OCI-LY7 (cell line): ENCODE measurements around the gene TPCN1. TPM values are rescaled to one million over a fixed set of nuclear protein-coding genes. Genes with fewer than 3 reads are reported as not detected.

Experiments
- BruUV-seq: library from RNA; stranded (reverse); fragments of 400-500 nt; replicated peaks from 2 replicates; lab custom pipeline; 2021; lab: Mats Ljungman, UMichigan
- CTCF ChIA-PET: fragments of 300-600 bp; sonication (Branson Sonifier 250); formaldehyde crosslinking; loops from one replicate; lab custom pipeline; 2022; ENCODE audit warnings: antibody characterized with exemption; ENCODE audit not compliant: unreplicated experiment; lab: Charles Lee
- POLR2A ChIA-PET: fragments of 300-600 bp; sonication (Branson Sonifier 250); formaldehyde crosslinking; loops from one replicate; lab custom pipeline; 2022; ENCODE audit warnings: antibody characterized with exemption; lab: Charles Lee
- DNase-seq: peaks from one replicate; pipeline ENCODE4 v3.0.0-alpha.2; 2015; ENCODE audit warnings: low spot score
- H2AFZ ChIP-seq: fragments of 200-600 bp; sonication (generic), shearing (Covaris generic); 2 replicates; pipeline ENCODE4 v1.6.1; 2014; ENCODE audit warnings: mild to moderate bottlenecking, antibody characterized with exemption, low read length, moderate library complexity
- H3K27ac ChIP-seq: fragments of 200-600 bp; sonication (generic); 2 replicates; pipeline ENCODE4 v1.5.1; 2014; ENCODE audit warnings: mixed run types, low read depth, mild to moderate bottlenecking, moderate library complexity, low read length, inconsistent platforms; ENCODE audit not compliant: poor library complexity, severe bottlenecking
- H3K36me3 ChIP-seq: fragments of 200-600 bp; sonication (generic); 2 replicates; pipeline ENCODE4 v1.6.1; 2014; ENCODE audit warnings: mild to moderate bottlenecking, antibody characterized with exemption, low read length, moderate library complexity, mixed read lengths; ENCODE audit not compliant: insufficient read depth
- H3K4me1 ChIP-seq: fragments of 200-600 bp; sonication (generic); 2 replicates; pipeline ENCODE4 v1.5.1; 2014; ENCODE audit warnings: mild to moderate bottlenecking, low read length; ENCODE audit not compliant: insufficient read depth, poor library complexity, severe bottlenecking
- H3K4me2 ChIP-seq: fragments of 200-600 bp; sonication (generic); 2 replicates; pipeline ENCODE4 v1.6.1; 2014; ENCODE audit warnings: mild to moderate bottlenecking, low read length
- H3K4me3 ChIP-seq: fragments of 200-600 bp; sonication (generic); 2 replicates; pipeline ENCODE4 v1.5.1; 2014; ENCODE audit warnings: mild to moderate bottlenecking, low read depth, low read length; ENCODE audit not compliant: poor library complexity, severe bottlenecking
- H3K79me2 ChIP-seq: fragments of 200-600 bp; sonication (generic); 2 replicates; pipeline ENCODE4 v1.6.1; 2016; ENCODE audit warnings: low read depth, mild to moderate bottlenecking, low read length, moderate library complexity, mixed read lengths; ENCODE audit not compliant: insufficient read depth
- H3K9me2 ChIP-seq: fragments of 200-600 bp; sonication (generic); 2 replicates; pipeline ENCODE4 v1.6.1; 2016; ENCODE audit warnings: mild to moderate bottlenecking, low read length, mixed read lengths; ENCODE audit not compliant: insufficient read depth
- H3K9me3 ChIP-seq: fragments of 200-600 bp; sonication (generic); 2 replicates; pipeline ENCODE4 v1.6.1; 2014; ENCODE audit warnings: mild to moderate bottlenecking, mixed run types, low read length, mixed read lengths
- H4K20me1 ChIP-seq: fragments of 200-600 bp; sonication (generic); 2 replicates; pipeline ENCODE4 v1.6.1; 2014; ENCODE audit warnings: mild to moderate bottlenecking, antibody characterized with exemption, low read length, moderate library complexity, mixed read lengths; ENCODE audit not compliant: insufficient read depth
- EZH2phosphoT487 ChIP-seq: fragments of 200-600 bp; sonication (generic); IDR thresholded peaks from 2 replicates; pipeline ENCODE4 v1.6.1; 2018; ENCODE audit warnings: low read depth, borderline replicate concordance, mild to moderate bottlenecking, mixed run types, antibody characterized with exemption, low read length, moderate library complexity, mixed read lengths
- intact Hi-C: fragments of 100-400 bp; cut with micrococcal nuclease; formaldehyde crosslinking; loops from one replicate; pipeline ENCODE4 v1.10.0; 2022; ENCODE audit not compliant: unreplicated experiment
- total RNA-seq, 2 experiments: library from RNA; depleted of rRNA in 1 of 2; stranded (reverse); fragments of >200 nt in 1 of 2; shearing (Covaris generic) in 1 of 2; gene quantifications; 2 replicates each; pipeline ENCODE4 v1.2.3, GENCODE V29; 2014 to 2022
- TF ChIP-seq, protein P1 (sequence below): fragments of 200-600 bp; sonication (generic); conservative IDR thresholded peaks from 2 replicates; pipeline ENCODE4 v1.5.1; 2014; ENCODE audit warnings: mild to moderate bottlenecking, antibody characterized with exemption, low read length, moderate library complexity, mixed read lengths

Gene TPCN1
- total RNA-seq, 2 experiments from 2014 or later, result 96.0 to 160 TPM

DNA sequence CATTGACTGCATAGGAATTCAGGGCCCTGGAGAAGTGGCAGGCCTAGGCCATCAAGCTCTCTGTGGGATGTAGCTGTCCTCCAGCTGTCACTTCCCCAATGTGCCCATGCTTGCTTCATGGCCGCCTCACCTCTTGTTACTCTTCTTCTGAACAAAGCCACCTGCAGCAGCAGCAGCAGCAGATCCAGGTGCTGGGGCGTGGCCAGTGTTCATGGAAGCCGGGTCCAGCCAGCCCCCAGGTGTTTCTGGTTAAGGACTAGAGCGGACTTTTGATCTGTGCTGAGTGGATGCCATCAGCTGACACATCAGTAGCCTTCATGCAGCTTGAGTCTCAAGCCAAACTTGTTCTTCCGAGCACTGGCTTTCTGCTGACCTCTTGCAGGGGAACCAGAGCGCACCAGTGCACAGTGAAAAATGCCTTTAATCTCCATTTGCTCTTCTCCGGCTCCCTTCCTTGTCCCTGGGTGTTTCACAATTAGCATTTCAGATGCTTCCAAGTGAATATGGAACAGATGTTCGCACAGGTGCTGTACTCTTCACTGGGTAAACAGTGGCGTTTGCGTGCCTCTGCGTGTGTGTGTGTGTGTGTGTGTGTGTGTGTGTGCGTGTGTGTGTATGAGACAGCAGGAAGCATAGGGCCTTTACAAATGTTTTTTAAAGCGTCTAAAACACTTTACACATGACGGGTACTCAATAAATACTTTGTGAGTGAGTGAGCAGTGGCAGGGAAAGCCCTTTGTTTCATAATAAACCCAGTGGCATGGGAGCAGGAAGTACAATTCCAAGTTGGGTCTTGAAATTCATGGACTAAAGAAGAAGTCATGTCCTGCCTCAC, 20.1 kb downstream of the TPCN1 start:
- CTCF ChIA-PET, result no interaction called here
- peak overlapping the region; percentile 6 for H3K27ac ChIP-seq
- H3K9me3 ChIP-seq, result no peaks in the 10 kb centered on the region
- no TSS peak for BruUV-seq
- H3K4me1 ChIP-seq, result peaks cover 23% of the 10 kb centered on the region
- H3K4me2 ChIP-seq, result peak overlapping the region; percentile 38; the same call in 1 of the 2 replicates
- POLR2A ChIA-PET, result no interaction called here
- no peak for DNase-seq
- TF ChIP-seq, protein P1, sequence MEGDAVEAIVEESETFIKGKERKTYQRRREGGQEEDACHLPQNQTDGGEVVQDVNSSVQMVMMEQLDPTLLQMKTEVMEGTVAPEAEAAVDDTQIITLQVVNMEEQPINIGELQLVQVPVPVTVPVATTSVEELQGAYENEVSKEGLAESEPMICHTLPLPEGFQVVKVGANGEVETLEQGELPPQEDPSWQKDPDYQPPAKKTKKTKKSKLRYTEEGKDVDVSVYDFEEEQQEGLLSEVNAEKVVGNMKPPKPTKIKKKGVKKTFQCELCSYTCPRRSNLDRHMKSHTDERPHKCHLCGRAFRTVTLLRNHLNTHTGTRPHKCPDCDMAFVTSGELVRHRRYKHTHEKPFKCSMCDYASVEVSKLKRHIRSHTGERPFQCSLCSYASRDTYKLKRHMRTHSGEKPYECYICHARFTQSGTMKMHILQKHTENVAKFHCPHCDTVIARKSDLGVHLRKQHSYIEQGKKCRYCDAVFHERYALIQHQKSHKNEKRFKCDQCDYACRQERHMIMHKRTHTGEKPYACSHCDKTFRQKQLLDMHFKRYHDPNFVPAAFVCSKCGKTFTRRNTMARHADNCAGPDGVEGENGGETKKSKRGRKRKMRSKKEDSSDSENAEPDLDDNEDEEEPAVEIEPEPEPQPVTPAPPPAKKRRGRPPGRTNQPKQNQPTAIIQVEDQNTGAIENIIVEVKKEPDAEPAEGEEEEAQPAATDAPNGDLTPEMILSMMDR, result no peak
- no peak for TF ChIP-seq EZH2phosphoT487
- H3K4me3 ChIP-seq, result no peak overlapping the region
- no peaks in the 10 kb centered on the region for H3K9me2 ChIP-seq
- H3K79me2 ChIP-seq, result peaks cover 34% of the 10 kb centered on the region; the same call in 1 of the 2 replicates
- H2AFZ ChIP-seq, result no peak overlapping the region
- intact Hi-C loops, result no loop called here
- no peaks in the 10 kb centered on the region; the same call in 1 of the 2 replicates for H4K20me1 ChIP-seq
- H3K36me3 ChIP-seq, result peaks cover 92% of the 10 kb centered on the region

DNA sequence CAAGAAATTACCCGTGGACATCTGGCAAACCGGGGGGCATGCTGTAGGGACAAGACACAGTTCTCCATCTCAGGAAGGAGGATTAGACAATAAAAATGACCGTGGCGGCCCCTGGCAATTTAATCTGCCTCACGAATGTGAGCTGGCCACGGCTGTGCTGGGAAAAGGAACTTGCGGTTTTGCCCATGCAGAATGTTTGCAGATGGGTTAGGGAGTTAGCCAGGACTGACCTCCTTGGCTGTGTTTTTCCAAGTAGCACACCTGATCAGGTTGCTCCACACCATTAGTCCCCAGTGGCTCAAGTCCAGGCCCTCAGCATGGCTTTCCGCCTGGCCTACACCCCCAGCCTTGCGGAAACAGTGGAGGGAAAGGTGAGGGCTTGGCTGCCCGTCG, 20.8 kb downstream of the TPCN1 start:
- Histone ChIP-seq H3K27ac (no peak overlapping the region), H3K4me3 (no peak overlapping the region), H3K9me3 (no peaks in the 10 kb centered on the region), H3K36me3 (peaks cover 92% of the 10 kb centered on the region), H2AFZ (no peak overlapping the region), H3K9me2 (no peaks in the 10 kb centered on the region), H3K4me2 (no peak overlapping the region), H3K4me1 (peaks cover 23% of the 10 kb centered on the region), H3K79me2 (peaks cover 28% of the 10 kb centered on the region; the same call in 1 of the 2 replicates), H4K20me1 (no peaks in the 10 kb centered on the region; the same call in 1 of the 2 replicates)
- no peak for DNase-seq
- CTCF ChIA-PET, result no interaction called here
- TF ChIP-seq, protein P1, result no peak
- TF ChIP-seq EZH2phosphoT487, result no peak
- no TSS peak for BruUV-seq
- POLR2A ChIA-PET, result no interaction called here
- intact Hi-C loops, result no loop called here

DNA sequence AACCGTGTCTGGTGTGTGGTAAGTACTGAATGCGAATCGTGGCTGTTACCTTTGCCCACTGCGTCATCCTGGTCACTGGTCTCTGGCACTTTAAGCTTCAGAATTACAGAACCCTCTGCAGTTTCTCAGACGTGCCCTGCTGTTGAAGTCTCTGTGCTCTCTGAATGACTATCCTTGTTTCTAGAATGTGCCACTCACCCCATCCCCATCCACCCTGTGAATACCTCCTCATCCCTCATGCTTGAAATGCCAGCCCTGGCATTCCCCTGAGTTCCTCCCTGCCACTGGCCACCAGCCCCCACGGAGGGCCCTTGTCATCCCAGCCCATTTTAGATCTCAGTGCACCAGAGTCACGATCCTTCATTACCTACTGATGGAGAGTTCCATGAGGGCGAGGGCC, 21.3 kb downstream of the TPCN1 start:
- intact Hi-C loops, result no loop called here
- no TSS peak for BruUV-seq
- H2AFZ ChIP-seq, result no peak overlapping the region
- H3K9me3 ChIP-seq, result no peaks in the 10 kb centered on the region
- H3K4me1 ChIP-seq, result peaks cover 23% of the 10 kb centered on the region
- no peaks in the 10 kb centered on the region for H3K9me2 ChIP-seq
- no peak for TF ChIP-seq EZH2phosphoT487
- ChIA-PET CTCF (no interaction called here), POLR2A (no interaction called here)
- peaks cover 92% of the 10 kb centered on the region for H3K36me3 ChIP-seq
- DNase-seq, result no peak
- H3K79me2 ChIP-seq, result peaks cover 27% of the 10 kb centered on the region; the same call in 1 of the 2 replicates
- no peak overlapping the region for H3K27ac ChIP-seq
- H3K4me3 ChIP-seq, result no peak overlapping the region
- no peaks in the 10 kb centered on the region; the same call in 1 of the 2 replicates for H4K20me1 ChIP-seq
- no peak overlapping the region for H3K4me2 ChIP-seq
